ENCODE data around the gene SENP1.

DNA sequence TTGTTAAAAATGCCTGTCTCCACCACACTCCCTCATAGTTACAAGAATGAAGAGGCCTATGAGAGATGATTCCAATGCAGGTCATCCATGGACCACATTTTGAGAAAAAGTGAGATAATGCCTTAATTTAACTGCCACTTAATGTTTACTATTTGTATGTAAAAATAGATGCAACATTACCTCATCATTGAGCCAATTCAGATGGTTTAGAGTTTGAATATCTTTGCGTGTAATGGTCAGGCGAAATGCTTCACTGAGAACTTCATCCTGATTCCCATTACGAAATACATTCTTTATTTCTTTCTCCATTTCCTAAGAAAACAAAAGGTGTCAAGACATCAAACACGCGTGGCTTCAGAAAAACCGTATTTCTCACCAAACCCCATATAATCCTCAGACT, 42.3 kb downstream of the SENP1 start:
- TF ChIP-seq, protein P1, sequence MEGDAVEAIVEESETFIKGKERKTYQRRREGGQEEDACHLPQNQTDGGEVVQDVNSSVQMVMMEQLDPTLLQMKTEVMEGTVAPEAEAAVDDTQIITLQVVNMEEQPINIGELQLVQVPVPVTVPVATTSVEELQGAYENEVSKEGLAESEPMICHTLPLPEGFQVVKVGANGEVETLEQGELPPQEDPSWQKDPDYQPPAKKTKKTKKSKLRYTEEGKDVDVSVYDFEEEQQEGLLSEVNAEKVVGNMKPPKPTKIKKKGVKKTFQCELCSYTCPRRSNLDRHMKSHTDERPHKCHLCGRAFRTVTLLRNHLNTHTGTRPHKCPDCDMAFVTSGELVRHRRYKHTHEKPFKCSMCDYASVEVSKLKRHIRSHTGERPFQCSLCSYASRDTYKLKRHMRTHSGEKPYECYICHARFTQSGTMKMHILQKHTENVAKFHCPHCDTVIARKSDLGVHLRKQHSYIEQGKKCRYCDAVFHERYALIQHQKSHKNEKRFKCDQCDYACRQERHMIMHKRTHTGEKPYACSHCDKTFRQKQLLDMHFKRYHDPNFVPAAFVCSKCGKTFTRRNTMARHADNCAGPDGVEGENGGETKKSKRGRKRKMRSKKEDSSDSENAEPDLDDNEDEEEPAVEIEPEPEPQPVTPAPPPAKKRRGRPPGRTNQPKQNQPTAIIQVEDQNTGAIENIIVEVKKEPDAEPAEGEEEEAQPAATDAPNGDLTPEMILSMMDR (IDR thresholded peaks at IDR 0.05), result no peak
- no peak for TF ChIP-seq POLR2AphosphoS5 (IDR thresholded peaks at IDR 0.05)
- no peak for TF ChIP-seq POLR2A (IDR thresholded peaks at IDR 0.05)

Data from sigmoid colon (tissue), 4 donors.